Neuronal stem cell (in vitro differentiated cells): ENCODE results near the gene POPDC3.
"Not testable (repeated sequence)": the region's sequence is repeated elsewhere in the genome, so short reads cannot be mapped to it uniquely, and the experiment has no call there.

Experiments used
- DNase-seq: peaks from one replicate; pipeline ENCODE4 v3.0.0-alpha.2; 2013; ENCODE audit warnings: low spot score
- H2AFZ ChIP-seq: one replicate; pipeline ENCODE4 v1.6.1; 2013; ENCODE audit warnings: mild to moderate bottlenecking, low read length, inconsistent platforms
- H2AK5ac ChIP-seq: 2 replicates; pipeline ENCODE4 v1.6.1; 2013; ENCODE audit warnings: low read depth, mild to moderate bottlenecking, inconsistent platforms, low read length, moderate library complexity, mixed read lengths
- H2BK120ac ChIP-seq: 2 replicates; pipeline ENCODE4 v1.6.1; 2013; ENCODE audit warnings: low read depth, mild to moderate bottlenecking, inconsistent platforms, low read length, moderate library complexity, mixed read lengths
- H2BK12ac ChIP-seq: one replicate; pipeline ENCODE4 v1.6.1; 2013; ENCODE audit warnings: low read length, inconsistent platforms
- H2BK15ac ChIP-seq: 2 replicates; pipeline ENCODE4 v1.6.1; 2013; ENCODE audit warnings: mild to moderate bottlenecking, low read length, inconsistent platforms, mixed read lengths
- H2BK5ac ChIP-seq: one replicate; pipeline ENCODE4 v1.6.1; 2013; ENCODE audit warnings: inconsistent platforms, mild to moderate bottlenecking, low read length, moderate library complexity
- H3K14ac ChIP-seq: one replicate; pipeline ENCODE4 v1.6.1; 2013; ENCODE audit warnings: low read length, inconsistent platforms
- H3K18ac ChIP-seq: 2 replicates; pipeline ENCODE4 v1.6.1; 2013; ENCODE audit warnings: low read length, inconsistent platforms
- H3K23ac ChIP-seq: 2 replicates; pipeline ENCODE4 v1.6.1; 2013; ENCODE audit warnings: low read depth, mild to moderate bottlenecking, mixed read lengths, low read length, inconsistent platforms; ENCODE audit not compliant: poor library complexity
- H3K27ac ChIP-seq: replicated peaks from 3 replicates; pipeline ENCODE4 v1.5.1; 2013; ENCODE audit warnings: low read length, inconsistent platforms
- H3K27me3 ChIP-seq, 3 experiments: 2 replicates each; pipeline ENCODE4 v1.6.1; 2013; ENCODE audit warnings: low read length in 3 of 3, mild to moderate bottlenecking in 2 of 3, inconsistent platforms in 1 of 3, low read depth in 1 of 3, mixed read lengths in 1 of 3, moderate library complexity in 1 of 3; ENCODE audit not compliant: control insufficient read depth in 3 of 3, insufficient read depth in 3 of 3
- H3K36me3 ChIP-seq, 2 donors: replicated peaks in 1 of 2; 2 replicates each; pipeline ENCODE4 v1.6.1; 2013; ENCODE audit warnings: low read length in 2 of 2; ENCODE audit not compliant: control insufficient read depth in 2 of 2, insufficient read depth in 2 of 2
- H3K4ac ChIP-seq: 2 replicates; pipeline ENCODE4 v1.6.1; 2013; ENCODE audit warnings: inconsistent platforms, mild to moderate bottlenecking, low read length, moderate library complexity
- H3K4me1 ChIP-seq, 2 donors: 1 replicate in 1 of 2; 2 replicates in 1 of 2; pipeline ENCODE4 v1.6.1; 2013; ENCODE audit warnings: low read length in 2 of 2, low read depth in 1 of 2; ENCODE audit not compliant: control insufficient read depth in 2 of 2, insufficient read depth in 1 of 2
- H3K4me2 ChIP-seq: one replicate; pipeline ENCODE4 v1.6.1; 2013; ENCODE audit warnings: mild to moderate bottlenecking, low read length, inconsistent platforms; ENCODE audit not compliant: insufficient read depth, poor library complexity, severe bottlenecking
- H3K4me3 ChIP-seq, 2 donors: 2 replicates each; pipeline ENCODE4 v1.5.1; 2013; ENCODE audit warnings: low read length in 2 of 2, mild to moderate bottlenecking in 2 of 2, inconsistent platforms in 1 of 2, moderate library complexity in 1 of 2
- H3K79me1 ChIP-seq: one replicate; pipeline ENCODE4 v1.6.1; 2013; ENCODE audit warnings: low read depth, mild to moderate bottlenecking, inconsistent platforms, low read length, moderate library complexity
- H3K9ac ChIP-seq: one replicate; pipeline ENCODE4 v1.6.1; 2013; ENCODE audit warnings: mild to moderate bottlenecking, low read depth, low read length, inconsistent platforms; ENCODE audit not compliant: poor library complexity
- H3K9me3 ChIP-seq, 2 donors: replicated peaks in 1 of 2; 2 replicates each; pipeline versions ENCODE3 to v1.6.1; 2013; ENCODE audit warnings: low read length in 2 of 2, mild to moderate bottlenecking in 2 of 2, inconsistent platforms in 1 of 2, low read depth in 1 of 2, mixed read lengths in 1 of 2, moderate library complexity in 1 of 2; ENCODE audit not compliant: control insufficient read depth in 2 of 2, insufficient read depth in 1 of 2
- H4K8ac ChIP-seq: one replicate; pipeline ENCODE4 v1.6.1; 2013; ENCODE audit warnings: low read depth, mild to moderate bottlenecking, inconsistent platforms, low read length, moderate library complexity
- H4K91ac ChIP-seq: one replicate; pipeline ENCODE4 v1.6.1; 2013; ENCODE audit warnings: low read length, low read depth, mild to moderate bottlenecking, inconsistent platforms; ENCODE audit not compliant: poor library complexity
- WGBS, 2 donors: extraction: QIAGEN DNeasy Blood & Tissue Kit; methylation state at CpG; one replicate each; pipeline ENCODE4 v1.1.7; 2013; ENCODE audit warnings: missing lambda C conversion rate in 2 of 2, mixed read lengths in 1 of 2; ENCODE audit not compliant: insufficient read length in 2 of 2, insufficient replicate concordance in 1 of 2; ENCODE audit errors: extremely low coverage in 2 of 2; 5-methylcytosine and 5-hydroxymethylcytosine counted together

The POPDC3 gene

DNA sequence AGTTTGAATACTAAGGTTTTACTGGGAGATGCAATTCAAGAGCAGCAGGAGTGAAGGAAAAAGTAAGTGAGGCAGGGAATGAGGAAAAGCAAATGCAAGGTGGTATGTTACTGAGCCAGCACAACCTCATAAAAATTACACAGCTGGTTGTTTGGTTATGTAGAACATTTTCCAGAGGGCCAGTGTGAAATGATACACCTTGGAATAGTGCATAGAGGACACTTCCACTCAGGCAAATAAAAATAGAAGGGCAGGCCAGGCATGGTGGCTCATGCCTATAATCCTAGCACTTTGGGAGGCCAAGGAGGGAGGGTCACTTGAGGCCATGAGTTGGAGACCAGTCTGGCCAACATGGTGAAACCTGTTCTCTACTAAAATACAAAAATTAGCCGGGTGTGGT lies 43.4 kb upstream of the POPDC3 start:
- no peak for DNase-seq
- Histone ChIP-seq H3K4me3 (no peak overlapping the region), H4K8ac (no peak overlapping the region), H3K9ac (no peak overlapping the region), H3K27me3 (peaks cover 0 to 3% (median 0%) of the 10 kb centered on the region in 3 experiments), H2BK120ac (no peak overlapping the region), H3K9me3 (no peaks in the 10 kb centered on the region), H2BK12ac (no peak overlapping the region), H3K14ac (no peak overlapping the region), H2AFZ (no peak overlapping the region), H3K79me1 (no peaks in the 10 kb centered on the region), H3K4ac (no peak overlapping the region), H3K4me1 (no peaks in the 10 kb centered on the region), H2AK5ac (no peak overlapping the region), H4K91ac (no peak overlapping the region), H3K27ac (no peak overlapping the region), H3K36me3 (no peaks in the 10 kb centered on the region), H2BK15ac (no peak overlapping the region), H3K23ac (no peak overlapping the region), H3K4me2 (no peak overlapping the region), H2BK5ac (no peak overlapping the region), H3K18ac (no peak overlapping the region)
- no CpG with 5 or more reads among the region's 1 CpG for WGBS, 2 donors

DNA sequence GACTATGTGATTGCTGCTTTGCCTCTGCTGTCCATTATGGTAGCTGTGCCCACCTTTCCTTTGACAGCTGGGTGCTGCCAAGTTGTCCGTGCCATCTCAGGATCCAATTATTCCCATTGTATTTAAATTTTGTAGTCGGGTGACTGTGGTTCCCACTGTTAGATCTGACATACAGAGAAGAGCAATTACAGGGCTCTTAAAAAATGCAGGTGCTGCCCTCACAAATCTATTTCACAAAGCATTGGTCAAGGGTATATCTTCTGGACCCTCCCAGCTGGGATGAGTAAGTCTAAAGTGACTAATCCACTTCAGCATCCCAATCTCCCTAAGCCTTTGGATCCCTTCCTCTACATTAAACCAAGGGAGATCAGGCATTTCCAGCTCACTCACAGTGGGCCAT lies 41.4 kb upstream of the POPDC3 start:
- not testable (repeated sequence) for H2BK5ac ChIP-seq, H3K4ac ChIP-seq, H3K18ac ChIP-seq, H4K91ac ChIP-seq, H3K4me3 ChIP-seq, H3K27me3 ChIP-seq, H3K23ac ChIP-seq, DNase-seq, H3K14ac ChIP-seq, H3K9me3 ChIP-seq, H2BK12ac ChIP-seq, H2BK120ac ChIP-seq, H3K4me2 ChIP-seq, H3K27ac ChIP-seq, H3K36me3 ChIP-seq, H2AFZ ChIP-seq, H3K79me1 ChIP-seq, H2AK5ac ChIP-seq, H4K8ac ChIP-seq, H2BK15ac ChIP-seq, H3K9ac ChIP-seq, H3K4me1 ChIP-seq
- WGBS, 2 donors = no CpG with 5 or more reads among the region's 2 CpGs

DNA sequence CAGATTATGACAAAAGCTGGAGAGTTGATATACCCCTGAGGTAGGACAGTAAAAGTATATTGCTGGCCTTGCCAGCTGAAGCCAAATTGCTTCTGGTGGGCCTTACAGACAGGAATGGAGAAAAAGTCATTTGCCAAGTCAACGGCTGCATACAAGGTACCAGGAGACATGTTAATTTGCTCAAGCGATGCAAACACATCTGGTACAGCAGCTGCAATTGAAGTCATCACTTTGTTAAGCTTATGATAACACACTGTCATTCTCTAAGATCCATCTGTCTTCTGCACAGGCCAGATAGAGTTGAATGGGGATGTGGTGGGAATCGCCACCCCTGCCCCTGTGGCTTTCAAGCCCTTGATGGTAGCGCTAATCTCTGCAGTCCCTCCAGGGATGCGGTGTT lies 40.4 kb upstream of the POPDC3 start:
- no CpG with 5 or more reads among the region's 5 CpGs for WGBS, 2 donors

DNA sequence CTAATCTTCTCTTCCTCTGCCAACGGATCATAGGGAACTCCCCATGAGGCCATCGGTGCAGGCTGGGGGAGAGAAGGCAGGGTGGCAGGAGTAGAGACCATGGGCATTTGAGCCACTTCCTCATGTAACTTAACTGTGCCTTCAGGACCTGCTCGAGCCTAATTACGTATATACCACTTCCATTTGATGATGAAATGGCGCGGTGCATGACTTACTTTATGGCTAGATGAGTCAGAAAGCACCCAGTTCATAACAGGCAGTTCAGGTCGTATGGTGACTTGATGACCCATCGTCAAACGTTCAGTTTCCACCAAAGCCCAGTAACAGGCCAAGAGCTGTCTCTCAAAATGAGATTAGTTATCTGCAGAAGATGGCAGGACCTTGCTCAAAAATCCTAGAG lies 39.4 kb upstream of the POPDC3 start:
- H3K9ac ChIP-seq, H2BK5ac ChIP-seq, H3K4ac ChIP-seq, H3K27ac ChIP-seq, H2BK12ac ChIP-seq, H2BK15ac ChIP-seq, H3K18ac ChIP-seq, H2BK120ac ChIP-seq, H2AK5ac ChIP-seq, H3K4me3 ChIP-seq, H3K4me1 ChIP-seq, H4K8ac ChIP-seq, H3K4me2 ChIP-seq, H3K36me3 ChIP-seq, H3K23ac ChIP-seq, H3K14ac ChIP-seq, H3K79me1 ChIP-seq, H3K9me3 ChIP-seq, H3K27me3 ChIP-seq, DNase-seq, H2AFZ ChIP-seq, H4K91ac ChIP-seq: not testable (repeated sequence)
- whole genome bisulfite sequencing, 2 donors = no CpG with 5 or more reads among the region's 9 CpGs

More for the DNA sequence above, 40.4 kb upstream of the POPDC3 start:
- H2AFZ ChIP-seq = no peak overlapping the region
- no peaks in the 10 kb centered on the region for H3K9me3 ChIP-seq
- H4K8ac ChIP-seq = no peak overlapping the region
- no peaks in the 10 kb centered on the region for H3K79me1 ChIP-seq
- no peak overlapping the region for H3K4ac ChIP-seq
- no peak overlapping the region for H3K4me3 ChIP-seq
- H2BK15ac ChIP-seq = no peak overlapping the region
- no peak overlapping the region for H4K91ac ChIP-seq
- DNase-seq = no peak
- no peak overlapping the region for H3K27ac ChIP-seq
- H3K18ac ChIP-seq = no peak overlapping the region
- H2AK5ac ChIP-seq = no peak overlapping the region
- no peaks in the 10 kb centered on the region for H3K36me3 ChIP-seq
- peaks cover 0 to 3% (median 0%) of the 10 kb centered on the region in 3 experiments for H3K27me3 ChIP-seq
- no peak overlapping the region for H3K14ac ChIP-seq
- H2BK120ac ChIP-seq = no peak overlapping the region
- H3K9ac ChIP-seq = no peak overlapping the region
- H2BK5ac ChIP-seq = no peak overlapping the region
- no peak overlapping the region for H3K23ac ChIP-seq
- H2BK12ac ChIP-seq = no peak overlapping the region
- H3K4me1 ChIP-seq = no peaks in the 10 kb centered on the region
- no peak overlapping the region for H3K4me2 ChIP-seq
